T-helper 17 cell (primary cell): Measurements from ENCODE around the gene ZNF737. TPM values are rescaled to one million over a fixed set of nuclear protein-coding genes. Genes with fewer than 3 reads are reported as not detected.

ENCODE experiments used
- total RNA-seq, 4 donors: library from RNA in 2 of 4; stranded (reverse) in 2 of 4; gene quantifications; one replicate each; pipeline ENCODE4 v1.2.3 and lab custom pipeline; 2022 to 2026

ZNF737 gene
- total RNA-seq, 2 donors from 2014 or later: 8.2 to 17.4 TPM

Other genes starting within 250 kb of the ZNF737 start
- gene ZNF626, start 95.8 kb upstream of the ZNF737 start, total RNA-seq: 1 to 10 TPM; 8.1 to 8.7 TPM
- 1 to 10 TPM; 7.3 to 8.9 TPM for gene ZNF66, start 210.5 kb upstream of the ZNF737 start, total RNA-seq